Measurements from ENCODE around the gene CAPN3.

The CAPN3 gene

GRCh38 chr15:42456971-42457370 lies 97.7 kb downstream of the CAPN3 start:
- DNase-seq (ENCODE audit: low read depth) = no peak

DNA sequence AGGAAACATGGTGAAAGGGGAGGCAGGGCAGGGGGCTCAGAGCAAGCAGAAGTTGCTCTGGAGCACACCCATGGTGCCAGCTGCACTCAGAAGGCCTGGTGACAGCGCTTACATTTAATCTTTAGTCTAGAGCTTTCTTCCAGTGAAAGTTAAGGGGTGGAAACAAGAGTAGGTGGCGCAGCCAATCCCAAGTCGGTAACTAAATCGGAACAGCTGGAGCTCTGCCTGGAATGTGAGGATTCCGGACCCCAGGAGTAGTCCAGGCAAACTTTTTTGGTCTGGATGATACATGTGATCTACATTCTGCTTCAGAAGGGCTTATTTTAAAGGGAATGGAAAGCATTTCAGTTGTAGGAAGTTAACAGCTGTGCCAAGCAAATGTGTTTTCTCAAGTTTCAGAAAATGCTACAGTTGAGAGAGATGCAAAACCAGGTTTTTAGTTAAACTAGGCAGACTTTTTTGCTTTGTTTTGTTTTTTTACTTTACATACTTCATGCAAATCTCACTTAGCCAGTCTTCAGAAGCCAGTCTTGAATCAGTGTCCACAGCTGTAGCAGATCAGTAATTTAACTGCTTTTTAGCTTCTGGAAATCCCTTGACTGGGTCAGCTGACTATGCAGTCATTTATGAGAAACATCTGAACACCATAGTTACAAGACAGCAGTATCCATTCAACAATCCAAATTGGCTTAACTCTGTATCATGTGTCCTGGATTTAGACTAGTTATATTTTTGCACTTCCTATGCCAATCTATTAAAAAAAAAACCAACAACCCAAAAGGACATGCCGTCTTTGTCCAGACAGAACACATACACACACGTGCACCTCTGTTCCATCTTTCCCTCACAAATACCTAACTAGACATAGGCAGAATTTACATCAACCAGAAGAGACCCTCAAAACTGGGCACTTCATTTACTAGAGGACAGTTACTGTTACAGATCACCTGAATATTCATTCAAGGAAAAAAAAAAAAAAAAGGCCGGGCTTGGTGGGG lies 98.4 kb downstream of the CAPN3 start:
- DNase-seq (ENCODE audit: low read depth) = peak; percentile 92

GRCh38 chr15:42461261-42461660 lies 102.0 kb downstream of the CAPN3 start:
- no peak for DNase-seq (ENCODE audit: low read depth)

Measured in GM04503 (cell line).